Neural cell (in vitro differentiated cells): ENCODE results near the gene MAGEA2.
"Not testable (repeated sequence)": the region's sequence is repeated elsewhere in the genome, so short reads cannot be mapped to it uniquely, and the experiment has no call there.

Experiments used
- CTCF ChIP-seq: fragments of 450-650 bp; IDR thresholded peaks from 2 replicates; pipeline ENCODE4 v1.5.1; 2014; ENCODE audit warnings: antibody characterized with exemption, mild to moderate bottlenecking, moderate library complexity; ENCODE audit not compliant: poor library complexity, severe bottlenecking
- EP300 ChIP-seq: fragments of 450-650 bp; conservative IDR thresholded peaks from 2 replicates; pipeline ENCODE4 v1.6.1; 2014; ENCODE audit warnings: antibody characterized with exemption, mild to moderate bottlenecking, moderate library complexity; ENCODE audit not compliant: poor library complexity, severe bottlenecking
- EZH2 ChIP-seq: fragments of 200-600, 300-800 bp; shearing (Covaris generic), sonication (generic); IDR thresholded peaks from 2 replicates; pipeline ENCODE4 v1.6.1; 2014; ENCODE audit warnings: antibody characterized with exemption, low read length, borderline replicate concordance, mild to moderate bottlenecking; ENCODE audit not compliant: insufficient read depth, poor library complexity, severe bottlenecking
- POLR2AphosphoS5 ChIP-seq: IDR thresholded peaks from 2 replicates; pipeline ENCODE4 v1.6.1; 2012
- TAF1 ChIP-seq: IDR thresholded peaks from 2 replicates; pipeline ENCODE4 v1.6.1; 2012; ENCODE audit warnings: low read depth

DNA sequence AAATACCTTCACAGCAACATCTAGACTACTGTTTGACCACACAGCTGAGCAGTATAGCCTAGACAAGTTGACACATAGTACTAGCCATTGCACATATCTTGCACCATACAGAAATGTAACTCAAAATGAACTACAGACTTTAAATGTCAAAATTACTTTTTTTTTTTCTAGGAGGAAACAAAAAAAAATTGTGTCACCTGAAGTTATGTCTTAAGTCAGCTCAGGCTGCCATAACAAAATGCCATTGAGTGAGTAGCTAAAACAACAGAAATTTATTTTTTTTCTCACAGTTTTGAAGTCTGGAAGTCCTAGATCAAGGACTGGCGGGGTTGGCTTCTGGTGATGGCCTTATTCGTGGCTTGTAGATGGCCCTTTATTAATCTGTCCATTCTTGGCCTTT lies 44.5 kb downstream of the MAGEA2 start, which contains the start of gene CSAG2:
- not testable (repeated sequence) for TF ChIP-seq TAF1, CTCF, EZH2, POLR2AphosphoS5, EP300
